WERI-Rb-1 (cell line): Measurements from ENCODE around the gene IL22RA1.

Experiments used
- DNase-seq: peaks from one replicate; pipeline ENCODE4 v3.0.0-alpha.2; 2020
- H3K27ac ChIP-seq: fragments of 250-450 bp; sonication (Bioruptor Pico); 2 replicates; pipeline ENCODE4 v1.5.1; 2020; ENCODE audit warnings: mild to moderate bottlenecking, moderate library complexity
- H3K27me3 ChIP-seq: fragments of 250-450 bp; sonication (Bioruptor Pico); 2 replicates; pipeline ENCODE4 v1.5.1; 2021; ENCODE audit warnings: mild to moderate bottlenecking, low read depth, moderate library complexity; ENCODE audit not compliant: insufficient read depth, severe bottlenecking
- H3K36me3 ChIP-seq: fragments of 250-450 bp; sonication (Bioruptor Pico); 2 replicates; pipeline ENCODE4 v1.5.1; 2020; ENCODE audit warnings: mild to moderate bottlenecking, moderate library complexity
- H3K4me3 ChIP-seq: 2 replicates; pipeline ENCODE4 v1.5.1; 2011; ENCODE audit warnings: low read depth, mild to moderate bottlenecking, control low read depth, low read length
- H3K9me3 ChIP-seq: fragments of 250-450 bp; sonication (Bioruptor Pico); 2 replicates; pipeline ENCODE4 v1.5.1; 2021; ENCODE audit warnings: mild to moderate bottlenecking, moderate library complexity; ENCODE audit not compliant: severe bottlenecking
- TF ChIP-seq, protein P1 (sequence below): IDR thresholded peaks from 2 replicates; pipeline ENCODE4 v1.5.1; 2011; ENCODE audit warnings: low read depth, mild to moderate bottlenecking, control low read depth, inconsistent platforms, low read length

Gene IL22RA1

GRCh38 chr1:24100945-24101737, 41.8 kb downstream of the IL22RA1 start:
- no peaks in the 10 kb centered on the region for H3K27me3 ChIP-seq
- no peak overlapping the region for H3K27ac ChIP-seq
- TF ChIP-seq, protein P1, sequence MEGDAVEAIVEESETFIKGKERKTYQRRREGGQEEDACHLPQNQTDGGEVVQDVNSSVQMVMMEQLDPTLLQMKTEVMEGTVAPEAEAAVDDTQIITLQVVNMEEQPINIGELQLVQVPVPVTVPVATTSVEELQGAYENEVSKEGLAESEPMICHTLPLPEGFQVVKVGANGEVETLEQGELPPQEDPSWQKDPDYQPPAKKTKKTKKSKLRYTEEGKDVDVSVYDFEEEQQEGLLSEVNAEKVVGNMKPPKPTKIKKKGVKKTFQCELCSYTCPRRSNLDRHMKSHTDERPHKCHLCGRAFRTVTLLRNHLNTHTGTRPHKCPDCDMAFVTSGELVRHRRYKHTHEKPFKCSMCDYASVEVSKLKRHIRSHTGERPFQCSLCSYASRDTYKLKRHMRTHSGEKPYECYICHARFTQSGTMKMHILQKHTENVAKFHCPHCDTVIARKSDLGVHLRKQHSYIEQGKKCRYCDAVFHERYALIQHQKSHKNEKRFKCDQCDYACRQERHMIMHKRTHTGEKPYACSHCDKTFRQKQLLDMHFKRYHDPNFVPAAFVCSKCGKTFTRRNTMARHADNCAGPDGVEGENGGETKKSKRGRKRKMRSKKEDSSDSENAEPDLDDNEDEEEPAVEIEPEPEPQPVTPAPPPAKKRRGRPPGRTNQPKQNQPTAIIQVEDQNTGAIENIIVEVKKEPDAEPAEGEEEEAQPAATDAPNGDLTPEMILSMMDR = no peak
- DNase-seq = no peak
- H3K36me3 ChIP-seq = no peaks in the 10 kb centered on the region
- H3K4me3 ChIP-seq = no peak overlapping the region
- no peaks in the 10 kb centered on the region for H3K9me3 ChIP-seq

DNA sequence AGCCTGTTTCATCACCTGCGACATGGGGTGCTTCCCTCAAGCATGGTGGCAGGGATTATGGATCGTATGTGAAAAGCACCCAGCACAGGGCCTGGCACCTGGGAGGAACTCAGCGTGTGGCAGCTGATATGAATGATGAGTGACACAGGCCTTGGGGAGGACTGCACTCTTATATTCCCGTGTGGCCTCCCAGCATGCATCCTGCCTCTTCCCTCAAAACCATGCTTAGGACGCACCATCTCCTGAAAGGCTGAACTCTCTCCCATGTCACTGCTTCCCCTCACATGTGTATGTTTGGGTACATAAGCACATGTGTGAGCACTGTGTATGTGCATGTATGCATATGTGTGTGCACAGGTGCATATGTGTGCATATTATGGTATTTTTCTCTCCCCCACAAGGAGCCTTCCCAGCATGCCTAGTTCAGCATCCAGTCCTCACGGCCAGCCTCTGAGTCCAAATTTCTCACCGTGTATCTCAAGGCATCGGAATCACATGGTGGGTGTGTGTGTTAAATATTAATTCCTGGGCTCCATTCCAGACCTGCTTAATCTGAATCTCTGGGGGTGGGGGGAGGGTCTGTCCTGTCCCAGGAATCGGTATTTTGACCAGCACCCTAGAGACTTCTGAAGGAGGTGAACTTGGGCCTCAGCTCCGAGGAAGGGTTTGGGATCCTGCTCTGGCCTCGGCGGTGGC, 43.8 kb downstream of the IL22RA1 start:
- Histone ChIP-seq H3K4me3 (no peak overlapping the region), H3K9me3 (no peaks in the 10 kb centered on the region), H3K36me3 (no peaks in the 10 kb centered on the region), H3K27me3 (no peaks in the 10 kb centered on the region), H3K27ac (no peak overlapping the region)
- TF ChIP-seq, protein P1 = no peak
- DNase-seq = no peak

- no peaks in the 10 kb centered on the region for H3K9me3 ChIP-seq
- TF ChIP-seq, protein P1 = no peak
- no peak overlapping the region for H3K4me3 ChIP-seq
- H3K27ac ChIP-seq = no peak overlapping the region
- no peaks in the 10 kb centered on the region for H3K36me3 ChIP-seq
- H3K27me3 ChIP-seq = no peaks in the 10 kb centered on the region
- no peak for DNase-seq
These were observed 44.8 kb downstream of the IL22RA1 start for GRCh38 chr1:24098102-24098501.

DNA sequence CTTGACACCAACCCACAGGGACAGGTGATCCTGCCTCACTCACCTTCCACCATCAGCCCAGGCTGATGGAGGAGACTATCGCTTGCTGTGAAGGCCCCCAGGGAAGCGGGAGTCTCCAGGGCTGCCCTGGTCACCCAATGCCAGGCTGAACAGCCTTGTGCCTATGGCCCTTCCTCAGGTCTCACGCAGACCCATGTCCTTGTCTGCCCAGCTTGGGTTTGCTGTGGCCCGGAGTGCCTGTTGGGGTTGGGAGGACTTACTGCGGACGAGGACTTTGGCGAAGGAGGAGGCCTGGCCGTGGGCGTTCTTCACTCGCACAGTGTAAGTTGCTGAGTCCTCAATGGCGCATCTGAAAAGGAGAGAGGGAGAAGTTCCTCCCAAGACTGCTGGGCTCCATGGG, 45.3 kb downstream of the IL22RA1 start:
- Histone ChIP-seq H3K36me3 (no peaks in the 10 kb centered on the region), H3K27ac (no peak overlapping the region), H3K27me3 (no peaks in the 10 kb centered on the region), H3K9me3 (no peaks in the 10 kb centered on the region), H3K4me3 (no peak overlapping the region)
- TF ChIP-seq, protein P1 = no peak
- DNase-seq = no peak

DNA sequence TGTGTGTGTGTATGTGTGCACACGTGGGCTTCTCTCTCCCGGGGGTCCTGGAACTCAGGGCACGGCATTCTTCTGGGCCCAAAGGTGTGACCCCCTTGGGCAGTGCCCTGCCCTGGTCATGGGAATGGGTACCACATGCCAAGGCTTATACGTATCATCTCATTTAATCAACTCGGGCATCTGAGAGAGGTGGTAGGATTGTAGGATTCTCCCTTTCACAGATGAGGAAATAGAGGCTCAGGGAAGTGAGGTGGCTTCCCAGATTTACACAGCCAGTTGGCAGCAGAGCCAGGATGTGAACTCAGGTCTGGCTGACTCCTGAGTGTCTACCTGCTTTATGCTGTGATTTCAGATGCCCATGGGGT, 46.2 kb downstream of the IL22RA1 start:
- H3K4me3 ChIP-seq = no peak overlapping the region
- H3K36me3 ChIP-seq = no peaks in the 10 kb centered on the region
- TF ChIP-seq, protein P1 = no peak
- H3K9me3 ChIP-seq = no peaks in the 10 kb centered on the region
- H3K27ac ChIP-seq = no peak overlapping the region
- no peaks in the 10 kb centered on the region for H3K27me3 ChIP-seq
- no peak for DNase-seq
